ENCODE results near the gene SLC2A1. TPM values are rescaled to one million over a fixed set of nuclear protein-coding genes. Genes with fewer than 3 reads are reported as not detected.

Gene SLC2A1
- polyA plus RNA-seq, 1 donor (not counting 4 experiments of a cell fraction or from before 2014, with no cell fraction given): 689 TPM

GRCh38 chr1:42927274-42927841 is 31.3 kb downstream of the SLC2A1 start:
- H3K36me3 ChIP-seq (ENCODE audit: control insufficient read depth in 2 of 2, extremely low read depth in 1 of 2, insufficient read depth in 2 of 2, low read length in 2 of 2): peaks cover 47 to 64% of the 10 kb centered on the region in 2 experiments
- DNase-seq (ENCODE audit: low read depth, low spot score): no peak
- H3K9me3 ChIP-seq (ENCODE audit: control insufficient read depth, low read depth, low read length): no peaks in the 10 kb centered on the region
- no peak for TF ChIP-seq CTCF (optimal IDR thresholded peaks at IDR 0.05 in 1 of 3, IDR thresholded peaks at IDR 0.05 in 1 of 3, conservative IDR thresholded peaks at IDR 0.05 in 1 of 3; ENCODE audit: extremely low read depth in 1 of 3, insufficient read depth in 2 of 3, low read length in 3 of 3)
- TF ChIP-seq EZH2 (IDR thresholded peaks at IDR 0.05; ENCODE audit: low read length): no peak
- H3K27ac ChIP-seq (ENCODE audit: control insufficient read depth, insufficient read depth, low read length): no peak overlapping the region
- no peak overlapping the region for H2AFZ ChIP-seq (ENCODE audit: control insufficient read depth, low read length)
- H3K9me1 ChIP-seq (ENCODE audit: control insufficient read depth, extremely low read depth, insufficient read depth, low read length): no peaks in the 10 kb centered on the region
- H3K9ac ChIP-seq (ENCODE audit: control insufficient read depth, extremely low read depth, insufficient read depth, low read length): no peak overlapping the region
- no peak overlapping the region for H3K4me2 ChIP-seq (ENCODE audit: control insufficient read depth, extremely low read depth, insufficient read depth, low read depth, low read length)
- peaks cover 20% of the 10 kb centered on the region for H3K79me2 ChIP-seq (ENCODE audit: control insufficient read depth, insufficient read depth, low read length)
- dilution Hi-C loops (cut with MboI; ENCODE audit: extremely low pct_ligation_motif_present, low sequenced_read_pairs): no loop called here
- no peaks in the 10 kb centered on the region for H3K27me3 ChIP-seq (ENCODE audit: control insufficient read depth, extremely low read depth, insufficient read depth, low read length)
- H3K4me3 ChIP-seq (ENCODE audit: control insufficient read depth in 2 of 3, extremely low read depth in 1 of 3, insufficient read depth in 2 of 3, low read depth in 1 of 3, low read length in 3 of 3): no peak overlapping the region
- FAIRE-seq: peak; percentile 5
- peaks cover 16% of the 10 kb centered on the region for H4K20me1 ChIP-seq (ENCODE audit: control insufficient read depth, extremely low read depth, insufficient read depth, low read length)
- peaks cover 54% of the 10 kb centered on the region for H3K4me1 ChIP-seq (ENCODE audit: control insufficient read depth, extremely low read depth, insufficient read depth, low read length)

- Histone ChIP-seq H3K4me1 (ENCODE audit: control insufficient read depth, extremely low read depth, insufficient read depth, low read length) (peaks cover 49% of the 10 kb centered on the region), H3K9me3 (ENCODE audit: control insufficient read depth, low read depth, low read length) (no peaks in the 10 kb centered on the region), H3K27me3 (ENCODE audit: control insufficient read depth, extremely low read depth, insufficient read depth, low read length) (no peaks in the 10 kb centered on the region), H3K9me1 (ENCODE audit: control insufficient read depth, extremely low read depth, insufficient read depth, low read length) (no peaks in the 10 kb centered on the region), H3K9ac (ENCODE audit: control insufficient read depth, extremely low read depth, insufficient read depth, low read length) (no peak overlapping the region), H3K27ac (ENCODE audit: control insufficient read depth, insufficient read depth, low read length) (no peak overlapping the region), H2AFZ (ENCODE audit: control insufficient read depth, low read length) (no peak overlapping the region), H3K36me3 (ENCODE audit: control insufficient read depth in 2 of 2, extremely low read depth in 1 of 2, insufficient read depth in 2 of 2, low read length in 2 of 2) (peaks cover 45 to 60% of the 10 kb centered on the region in 2 experiments), H3K4me3 (ENCODE audit: control insufficient read depth in 2 of 3, extremely low read depth in 1 of 3, insufficient read depth in 2 of 3, low read depth in 1 of 3, low read length in 3 of 3) (no peak overlapping the region), H4K20me1 (ENCODE audit: control insufficient read depth, extremely low read depth, insufficient read depth, low read length) (peaks cover 13% of the 10 kb centered on the region), H3K4me2 (ENCODE audit: control insufficient read depth, extremely low read depth, insufficient read depth, low read depth, low read length) (no peak overlapping the region), H3K79me2 (ENCODE audit: control insufficient read depth, insufficient read depth, low read length) (peaks cover 16% of the 10 kb centered on the region)
- FAIRE-seq (no peak), DNase-seq (ENCODE audit: low read depth, low spot score) (no peak)
- no peak for TF ChIP-seq CTCF (optimal IDR thresholded peaks at IDR 0.05 in 1 of 3, IDR thresholded peaks at IDR 0.05 in 1 of 3, conservative IDR thresholded peaks at IDR 0.05 in 1 of 3; ENCODE audit: extremely low read depth in 1 of 3, insufficient read depth in 2 of 3, low read length in 3 of 3)
- TF ChIP-seq EZH2 (IDR thresholded peaks at IDR 0.05; ENCODE audit: low read length): no peak
- dilution Hi-C loops (cut with MboI; ENCODE audit: extremely low pct_ligation_motif_present, low sequenced_read_pairs): no loop called here
Observed at GRCh38 chr1:42926879-42927242, 31.8 kb downstream of the SLC2A1 start.
